ENCODE data around the gene CC2D1B. TPM values are rescaled to one million over a fixed set of nuclear protein-coding genes. Genes with fewer than 3 reads are reported as not detected.

The CC2D1B gene, protein sequence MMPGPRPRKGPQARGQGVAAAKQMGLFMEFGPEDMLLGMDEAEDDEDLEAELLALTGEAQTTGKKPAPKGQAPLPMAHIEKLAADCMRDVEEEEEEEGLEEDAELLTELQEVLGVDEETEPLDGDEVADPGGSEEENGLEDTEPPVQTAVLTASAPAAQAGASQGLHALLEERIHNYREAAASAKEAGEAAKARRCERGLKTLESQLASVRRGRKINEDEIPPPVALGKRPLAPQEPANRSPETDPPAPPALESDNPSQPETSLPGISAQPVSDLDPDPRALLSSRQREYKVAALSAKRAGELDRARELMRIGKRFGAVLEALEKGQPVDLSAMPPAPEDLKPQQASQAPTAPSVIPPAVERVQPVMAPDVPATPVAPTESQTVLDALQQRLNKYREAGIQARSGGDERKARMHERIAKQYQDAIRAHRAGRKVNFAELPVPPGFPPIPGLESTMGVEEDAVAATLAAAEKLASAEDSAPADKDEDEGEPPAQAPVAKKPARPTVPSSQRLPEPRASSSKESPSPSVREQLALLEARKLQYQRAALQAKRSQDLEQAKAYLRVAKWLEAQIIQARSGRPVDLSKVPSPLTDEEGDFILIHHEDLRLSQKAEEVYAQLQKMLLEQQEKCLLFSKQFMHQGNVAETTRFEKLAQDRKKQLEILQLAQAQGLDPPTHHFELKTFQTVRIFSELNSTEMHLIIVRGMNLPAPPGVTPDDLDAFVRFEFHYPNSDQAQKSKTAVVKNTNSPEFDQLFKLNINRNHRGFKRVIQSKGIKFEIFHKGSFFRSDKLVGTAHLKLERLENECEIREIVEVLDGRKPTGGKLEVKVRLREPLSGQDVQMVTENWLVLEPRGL
- total RNA-seq: 10 to 100 TPM; 42.0 to 50.6 TPM

GRCh38 chr1:52365746-52366516 is at the start of gene CC2D1B:
Gene CC2D1B (minus strand): TSS chr1:52366205. CDS start chr1:52364620, 1,585 bp downstream.

DNA sequence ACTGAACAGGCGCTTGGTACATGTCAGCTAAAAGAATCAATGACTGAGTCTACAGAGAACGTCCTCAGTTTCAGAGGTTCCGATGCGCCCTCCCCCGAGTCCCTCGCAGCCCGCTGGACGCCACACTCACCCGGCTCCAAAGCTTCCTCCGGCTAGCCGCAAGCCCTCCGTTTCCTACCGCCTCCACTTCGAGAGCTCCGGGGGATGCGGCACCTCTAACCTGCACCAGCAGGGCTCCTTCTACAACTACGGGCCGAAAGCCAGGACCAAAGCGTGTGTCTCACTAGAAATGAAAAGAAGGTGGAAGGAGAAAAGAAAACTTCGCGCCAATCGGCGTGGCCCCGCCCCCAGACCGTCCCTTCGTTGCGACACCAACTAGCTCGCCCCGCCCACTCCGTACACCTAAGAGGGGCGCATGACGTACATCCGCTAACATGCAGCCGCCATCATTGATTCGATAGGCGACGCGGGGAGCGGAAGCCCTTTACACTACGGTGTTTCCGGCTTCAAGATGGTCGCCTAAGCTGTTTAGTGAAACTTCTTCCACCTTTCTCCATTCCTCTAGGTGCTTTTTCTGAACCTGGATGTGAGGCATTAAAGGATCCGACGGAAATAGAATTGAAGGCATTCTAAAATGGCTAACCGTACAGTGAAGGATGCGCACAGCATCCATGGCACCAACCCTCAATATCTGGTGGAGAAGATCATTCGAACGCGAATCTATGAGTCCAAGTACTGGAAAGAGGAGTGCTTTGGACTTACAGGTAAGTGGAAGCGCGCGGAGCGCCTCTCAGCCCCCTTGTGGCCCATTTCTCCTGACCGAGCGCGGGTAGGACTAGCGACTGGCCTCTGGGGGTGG is 38.3 kb upstream of the CC2D1B start, which contains the start of the genes ORC1 and PRPF38A:
Gene ORC1, minus strand, starts transcription at position 308 of the 859 bp plus-strand sequence. CDS start 2,200 bp downstream, outside the sequence.
Gene PRPF38A, plus strand, starts transcription at position 487 of the 859 bp plus-strand sequence. Its CDS starts 148 bp downstream, at position 635.

Other genes with a start within 250 kb of the CC2D1B start
- 10 to 100 TPM; 20.3 to 22.7 TPM for gene ZFYVE9, start 224.1 kb downstream of the CC2D1B start, total RNA-seq
- 10 to 100 TPM in 1 of 2 donors, 1 to 10 TPM in 1; 5.5 to 23.0 TPM for gene ORC1, start 38.2 kb upstream of the CC2D1B start, total RNA-seq
- gene PRPF38A, start 38.4 kb upstream of the CC2D1B start, total RNA-seq: 10 to 100 TPM in 1 of 2 donors, 1 to 10 TPM in 1; 6.5 to 11.3 TPM
- gene TUT4, start 186.9 kb upstream of the CC2D1B start, total RNA-seq: 10 to 100 TPM; 17.9 to 23.6 TPM
- gene GPX7, start 236.2 kb upstream of the CC2D1B start, total RNA-seq: 10 to 100 TPM; 14.8 to 17.0 TPM